Activated CD4-positive, alpha-beta T cell treated with anti-CD3 and anti-CD28 coated beads for 24 hours (primary cell): ENCODE data around the gene RAD51AP2.
"Not testable (repeated sequence)": the region's sequence is repeated elsewhere in the genome, so short reads cannot be mapped to it uniquely, and the experiment has no call there.

Experiments used
- DNase-seq, 2 donors: peaks; one replicate each; pipeline ENCODE4 v3.0.0-alpha.2; 2020; ENCODE audit warnings: low read depth in 2 of 2

The RAD51AP2 gene

GRCh38 chr2:17538022-17538843, 20.0 kb upstream of the RAD51AP2 start:
- no peak for DNase-seq

GRCh38 chr2:17536416-17536815, 18.2 kb upstream of the RAD51AP2 start:
- no peak for DNase-seq

GRCh38 chr2:17533546-17533945, 15.3 kb upstream of the RAD51AP2 start:
- DNase-seq: no peak

- no peak for DNase-seq
These were observed 11.5 kb upstream of the RAD51AP2 start for GRCh38 chr2:17529771-17530170.

GRCh38 chr2:17522303-17522702, 4.1 kb upstream of the RAD51AP2 start:
- DNase-seq: no peak

- DNase-seq: no peak
These were observed 3.4 kb upstream of the RAD51AP2 start for GRCh38 chr2:17521621-17522020.

GRCh38 chr2:17520761-17521160, 2.5 kb upstream of the RAD51AP2 start:
- no peak for DNase-seq

GRCh38 chr2:17519486-17519885, 1.2 kb upstream of the RAD51AP2 start:
- no peak for DNase-seq

GRCh38 chr2:17517481-17518211, 594 bp downstream of the RAD51AP2 start:
- DNase-seq: no peak

GRCh38 chr2:17515652-17516051, 2.6 kb downstream of the RAD51AP2 start:
- no peak for DNase-seq

- no peak for DNase-seq
These were observed 11.3 kb downstream of the RAD51AP2 start for GRCh38 chr2:17506736-17507616.

- DNase-seq: no peak
These were observed 20.5 kb downstream of the RAD51AP2 start for GRCh38 chr2:17497718-17498117.

- no peak for DNase-seq
These were observed 22.6 kb downstream of the RAD51AP2 start for GRCh38 chr2:17495590-17495989.

GRCh38 chr2:17490165-17490564, 28.1 kb downstream of the RAD51AP2 start:
- DNase-seq: not testable (repeated sequence)

- DNase-seq: not testable (repeated sequence)
These were observed 29.6 kb downstream of the RAD51AP2 start for GRCh38 chr2:17488610-17489009.

- DNase-seq: no peak
These were observed 34.7 kb downstream of the RAD51AP2 start for GRCh38 chr2:17483496-17483895.

GRCh38 chr2:17482651-17483050, 35.6 kb downstream of the RAD51AP2 start:
- DNase-seq: no peak

- no peak for DNase-seq
These were observed 38.4 kb downstream of the RAD51AP2 start for GRCh38 chr2:17479875-17480274.

GRCh38 chr2:17476830-17477229, 41.4 kb downstream of the RAD51AP2 start:
- DNase-seq: no peak

GRCh38 chr2:17476064-17476463, 42.2 kb downstream of the RAD51AP2 start:
- DNase-seq: no peak

GRCh38 chr2:17475286-17475685, 43.0 kb downstream of the RAD51AP2 start:
- DNase-seq: no peak

GRCh38 chr2:17471979-17472378, 46.3 kb downstream of the RAD51AP2 start:
- DNase-seq: no peak
